Stimulated activated naive CD8-positive, alpha-beta T cell treated with anti-CD3 and anti-CD28 coated beads, Interleukin-15, Interleukin-2, amounts not matched to agents 100 U/mL and 50 U/mL, for 24 hours (primary cell): ENCODE measurements around the gene MYPN.

Source experiments
- ATAC-seq: fragments of 150-1000 bp; cut with Tn5 transposase; one replicate; pipeline ENCODE4 v1.10.0; 2021
- DNase-seq: peaks from one replicate; pipeline ENCODE4 v3.0.0; 2021

MYPN gene

DNA sequence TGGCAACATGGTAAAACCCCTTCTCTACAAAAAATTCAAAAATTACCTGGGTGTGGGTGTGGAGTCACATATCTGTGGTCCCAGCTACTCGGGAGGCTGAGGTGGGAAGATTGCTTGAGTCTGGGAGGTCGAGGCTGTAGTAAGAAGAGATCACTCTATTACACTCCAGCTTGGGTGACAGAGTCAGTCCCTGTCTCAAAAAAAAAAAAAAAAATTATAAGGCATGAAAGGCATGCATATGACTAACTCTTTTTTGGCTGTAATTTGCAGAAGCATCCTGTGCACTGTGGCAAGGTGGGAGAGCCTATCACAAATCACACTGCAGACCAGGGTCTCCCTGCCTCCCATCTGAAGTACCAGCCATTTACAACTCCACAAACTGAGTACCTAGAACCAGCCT is 14.1 kb upstream of the MYPN start:
- ATAC-seq (no peak), DNase-seq (no peak)

DNA sequence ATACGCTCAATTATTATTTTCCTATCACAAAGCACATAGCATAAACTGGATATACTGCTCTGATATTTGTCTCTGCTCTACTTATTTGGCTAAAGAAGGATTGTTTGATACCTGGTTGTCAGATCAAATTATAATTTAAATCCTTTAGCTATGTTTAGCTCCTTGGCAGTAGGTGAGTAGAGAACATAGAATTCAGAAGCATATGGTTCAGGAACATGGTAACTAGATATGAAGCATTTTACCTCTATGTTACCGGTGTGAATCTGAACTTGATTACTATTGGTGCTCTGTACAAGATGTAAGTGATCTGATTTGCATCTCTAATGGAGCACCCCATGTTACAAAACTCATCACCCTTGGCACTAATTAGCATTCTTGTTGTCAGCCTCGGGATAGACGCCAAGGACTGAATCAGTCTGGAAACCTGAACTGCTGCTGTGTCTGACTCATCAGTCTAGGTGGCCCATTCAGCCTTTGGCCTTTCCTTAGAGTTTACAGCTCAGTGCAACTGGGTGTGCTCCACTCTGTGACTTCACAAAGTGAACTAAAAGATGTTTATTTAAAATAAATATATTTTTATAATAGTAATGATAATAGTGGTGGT is 12.3 kb upstream of the MYPN start:
- ATAC-seq (no peak), DNase-seq (no peak)

DNA sequence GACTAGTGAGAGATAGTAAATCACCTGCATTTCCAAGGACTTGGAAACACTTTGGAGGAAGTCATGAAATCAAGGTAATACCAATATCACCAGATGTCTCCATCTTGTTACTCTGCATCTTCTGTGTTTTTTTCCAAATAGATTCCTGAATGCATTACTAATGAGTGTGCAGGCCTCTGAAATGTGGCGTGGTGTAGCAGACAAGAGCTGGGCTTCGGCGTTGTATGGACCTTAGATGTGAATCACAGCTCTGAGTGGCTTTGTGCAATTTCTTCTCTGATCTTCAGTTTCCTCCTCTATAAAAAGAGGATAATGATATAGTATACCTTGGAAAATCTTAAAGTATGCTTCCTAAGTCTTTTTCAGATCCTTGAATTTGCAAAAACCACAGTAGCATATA is 9.6 kb upstream of the MYPN start:
- DNase-seq (no peak), ATAC-seq (no peak)

DNA sequence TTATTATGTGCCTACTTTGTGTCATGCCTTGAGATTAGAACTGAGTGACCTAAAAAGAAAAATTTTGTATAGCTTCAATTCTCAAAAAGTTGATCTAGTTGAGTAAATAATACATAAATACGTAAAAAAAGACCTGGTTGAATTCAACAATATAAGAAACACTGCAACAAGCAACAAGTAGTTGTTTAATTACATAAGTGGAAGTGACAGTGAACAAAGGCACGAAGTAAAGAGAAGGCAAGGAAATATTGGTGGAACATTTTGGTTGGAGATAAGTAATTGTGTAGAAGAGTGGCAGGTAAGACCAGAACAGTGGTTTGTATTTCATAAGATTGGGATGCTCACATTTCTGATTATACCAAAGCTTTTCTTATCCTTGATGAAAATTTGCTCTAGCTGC is 8.2 kb upstream of the MYPN start:
- ATAC-seq (no peak), DNase-seq (no peak)

DNA sequence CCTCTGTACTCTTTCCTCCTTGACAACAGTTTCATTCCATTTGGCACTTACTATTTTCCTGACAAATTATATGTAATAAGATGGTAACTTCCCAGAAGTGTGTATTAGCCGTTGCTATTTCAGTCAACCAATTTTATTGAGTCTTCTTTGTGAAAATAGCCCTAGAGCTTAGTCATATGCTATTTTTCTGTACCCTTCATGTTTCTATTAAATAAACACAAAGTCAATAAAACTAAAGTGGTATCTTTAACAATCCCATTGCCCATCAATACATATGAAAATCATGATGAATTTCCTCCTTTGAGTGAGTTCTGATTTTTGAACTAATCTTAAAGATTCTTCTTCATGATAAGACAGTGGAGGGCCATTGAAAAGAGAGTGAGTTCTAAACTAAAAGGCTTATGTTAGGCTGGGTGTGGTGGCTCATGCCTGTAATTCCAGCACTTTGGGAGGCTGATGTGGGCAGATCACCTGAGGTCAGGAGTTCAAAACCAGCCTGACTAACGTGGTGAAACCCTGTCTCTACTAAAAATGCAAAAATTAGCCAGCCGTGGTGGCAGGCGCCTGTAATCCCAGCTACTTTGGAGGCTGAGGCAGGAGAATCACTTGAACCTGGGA is 5.9 kb upstream of the MYPN start:
- ATAC-seq = no peak
- DNase-seq = no peak

DNA sequence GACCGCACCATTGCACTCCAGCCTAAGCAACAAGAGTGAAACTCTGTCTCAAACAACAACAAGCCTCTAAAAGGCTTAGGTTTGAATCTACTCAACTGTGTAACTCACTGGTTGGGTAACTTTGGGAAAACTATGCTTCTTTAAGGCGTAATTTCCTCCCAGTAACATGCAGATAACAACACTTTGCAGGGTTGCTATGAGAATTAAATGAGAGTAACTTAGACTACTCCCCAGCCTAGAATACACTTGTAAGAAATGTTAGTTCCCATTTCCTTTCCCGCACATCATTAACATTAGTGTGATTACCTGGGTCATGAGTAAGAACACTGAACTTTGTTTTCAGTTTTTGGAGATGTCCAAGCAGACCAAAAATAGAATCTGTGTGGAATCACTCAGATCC is 5.4 kb upstream of the MYPN start:
- DNase-seq (no peak), ATAC-seq (no peak)

DNA sequence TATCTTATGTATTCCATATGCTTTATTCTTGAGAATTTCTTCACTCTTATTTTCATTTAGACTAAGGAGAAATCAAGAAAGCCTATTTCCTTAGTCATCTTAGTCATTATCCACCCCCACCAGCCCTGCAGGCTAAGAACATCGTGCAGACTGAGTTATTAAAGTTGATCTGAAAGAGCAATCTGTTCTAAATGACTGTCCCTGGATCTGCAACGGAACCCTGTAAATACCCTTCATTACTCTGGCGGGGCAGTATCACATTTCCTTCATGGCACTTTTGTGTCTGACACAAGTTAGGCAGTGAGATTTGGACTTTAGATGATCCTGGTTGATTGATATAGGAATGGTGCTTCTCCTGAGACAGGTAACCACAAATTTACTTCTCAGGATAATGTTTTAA is 3.5 kb upstream of the MYPN start:
- no peak for DNase-seq
- ATAC-seq = no peak

DNA sequence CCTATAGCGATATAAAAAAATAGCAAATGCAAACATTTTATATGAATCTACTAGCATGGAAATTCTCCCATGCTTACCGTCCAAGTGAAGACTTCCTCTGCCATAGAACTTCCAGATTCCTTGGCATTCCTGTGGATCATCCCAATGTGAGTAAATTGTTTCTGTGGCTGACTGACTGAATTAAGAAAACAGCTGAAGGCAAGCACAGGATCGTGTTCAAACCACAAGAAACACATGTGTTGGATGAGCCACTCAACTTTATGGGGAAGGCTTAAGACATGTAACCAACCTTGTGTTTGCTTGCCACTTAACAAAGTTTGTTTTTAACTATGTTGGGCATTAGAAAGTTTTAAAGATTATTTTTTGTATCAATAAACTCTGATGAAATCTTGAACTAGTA is 2.6 kb upstream of the MYPN start:
- no peak for ATAC-seq
- no peak for DNase-seq

DNA sequence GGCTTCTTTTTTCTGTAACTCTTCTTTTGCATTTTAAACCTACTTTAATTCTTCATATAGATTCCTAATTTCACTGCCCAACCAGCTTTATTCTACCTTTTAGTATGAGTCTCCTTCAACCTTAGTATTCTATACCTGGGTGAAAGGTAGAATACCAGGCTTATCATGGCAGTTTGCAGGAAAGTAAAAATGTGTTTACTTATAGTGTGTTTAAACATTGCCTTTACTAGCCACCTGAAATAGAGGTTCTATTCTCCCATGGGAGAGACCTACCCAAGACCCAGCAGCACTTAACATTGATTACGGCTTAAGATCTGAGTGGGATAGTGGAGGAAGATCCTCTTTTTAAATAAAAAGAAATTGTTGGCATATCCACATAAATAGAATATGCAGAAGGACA is 1.6 kb upstream of the MYPN start:
- ATAC-seq (no peak), DNase-seq (no peak)

DNA sequence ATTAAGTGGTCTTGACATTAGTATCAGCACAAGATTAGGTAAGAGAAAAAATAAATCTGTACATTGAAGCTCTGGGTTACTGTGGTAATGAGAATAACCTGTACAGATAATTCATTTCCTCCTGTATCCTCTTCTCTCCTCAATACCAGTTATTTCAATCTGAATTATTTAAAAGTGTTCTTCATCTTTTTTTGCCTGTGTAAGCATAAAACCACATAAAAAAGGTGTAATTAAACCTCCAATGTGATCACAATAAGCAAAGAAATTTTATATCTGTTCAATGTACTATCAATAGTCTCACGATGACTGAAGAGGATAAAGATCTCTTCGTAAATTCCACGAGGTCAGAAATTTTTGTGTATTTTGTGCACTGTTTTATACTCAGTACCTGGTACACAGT is 1.2 kb upstream of the MYPN start:
- no peak for ATAC-seq
- no peak for DNase-seq

DNA sequence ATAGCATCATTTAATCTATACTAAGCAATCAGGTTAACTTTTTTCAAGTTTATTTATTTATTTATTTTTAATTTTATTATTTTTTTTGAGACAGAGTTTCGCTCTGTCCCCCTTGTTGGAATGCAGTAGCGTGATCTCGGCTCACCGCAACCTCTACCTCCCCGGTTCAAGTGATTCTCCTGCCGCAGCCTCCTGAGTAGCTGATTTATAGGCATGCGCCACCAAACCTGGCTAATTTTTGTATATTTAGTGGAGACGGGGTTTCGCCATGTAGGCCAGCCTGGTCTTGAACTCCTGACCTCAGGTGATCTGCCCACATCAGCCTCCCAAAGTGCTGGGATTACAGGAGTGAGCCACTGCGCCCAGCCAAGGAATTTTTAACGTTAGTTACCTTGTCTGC is 635 bp upstream of the MYPN start:
- ATAC-seq (no peak), DNase-seq (no peak)

DNA sequence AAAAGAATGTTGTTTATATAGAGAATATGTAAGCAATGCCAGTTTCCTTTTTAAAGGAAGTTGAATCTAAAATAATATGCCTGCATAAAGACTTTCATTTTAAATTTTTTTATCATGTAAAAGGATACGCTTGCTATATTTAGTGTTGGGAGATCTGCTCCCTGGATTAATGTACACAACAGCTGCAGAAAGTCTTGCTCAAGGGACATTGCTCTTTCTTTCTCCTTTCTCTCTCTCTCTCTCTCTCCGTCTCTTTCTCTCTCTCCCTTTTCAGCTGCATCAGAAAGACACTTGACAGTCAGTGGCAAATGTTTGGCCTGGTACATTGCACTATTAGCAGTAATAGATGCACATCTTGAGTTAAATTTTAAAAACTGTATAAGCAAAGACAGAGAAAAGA is 739 bp downstream of the MYPN start:
- ATAC-seq (no peak), DNase-seq (no peak)

DNA sequence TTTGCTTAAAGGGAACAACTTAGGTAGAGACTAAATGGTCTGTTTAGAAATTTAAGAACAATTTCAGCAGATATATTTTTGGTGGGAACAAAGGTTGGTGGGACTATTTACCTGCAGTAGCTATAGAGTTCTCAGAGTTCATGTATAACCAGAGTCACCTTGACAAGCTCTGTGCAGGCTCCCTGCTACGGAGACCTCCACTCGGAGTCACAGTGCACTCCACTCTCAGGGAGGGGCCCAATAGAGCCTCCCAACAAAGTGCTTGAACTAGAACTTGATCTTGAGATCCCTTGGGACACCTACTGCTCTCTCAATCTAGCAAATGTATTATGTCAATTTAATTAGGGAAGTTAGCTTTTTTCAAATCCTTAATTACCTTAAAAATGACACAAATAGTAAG is 2.3 kb downstream of the MYPN start:
- no peak for ATAC-seq
- DNase-seq = no peak

DNA sequence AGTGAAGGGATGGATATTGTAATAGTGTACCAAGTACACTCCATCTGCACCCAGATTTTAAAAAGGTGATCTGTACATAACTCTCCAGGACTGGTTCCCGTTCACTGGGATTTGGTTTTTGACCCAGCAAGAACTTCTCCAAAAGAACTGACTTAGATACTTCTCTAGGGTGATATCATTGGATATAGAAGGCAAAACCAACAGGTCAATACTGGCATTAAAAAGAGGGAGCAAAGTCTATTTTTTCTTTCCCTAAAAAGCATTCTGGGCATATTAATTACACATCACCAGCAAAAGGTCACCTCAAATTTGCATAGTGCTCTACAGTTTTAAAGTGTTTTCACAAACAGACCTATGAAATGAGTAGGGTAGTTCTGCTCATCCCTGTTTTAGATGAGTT is 3.5 kb downstream of the MYPN start:
- ATAC-seq (no peak), DNase-seq (no peak)

DNA sequence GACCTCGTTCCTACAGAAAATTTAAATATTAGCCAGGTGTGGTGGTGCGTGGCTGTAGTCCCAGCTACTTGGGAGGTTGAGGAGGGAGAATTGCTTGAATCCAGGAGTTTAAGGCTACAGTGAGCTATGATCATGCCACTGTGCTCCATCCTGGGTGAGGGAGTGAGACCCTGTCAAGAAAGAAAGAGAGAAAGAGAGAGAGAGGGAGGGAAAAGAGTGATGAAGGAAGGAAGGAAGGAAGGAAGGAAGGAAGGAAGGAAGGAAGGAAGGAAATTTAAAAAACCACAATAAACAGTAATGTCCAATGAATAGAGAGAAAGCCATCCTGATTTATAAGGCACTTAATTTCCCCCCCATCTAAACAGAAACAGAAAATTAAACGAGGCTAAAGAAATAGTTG is 9.4 kb downstream of the MYPN start:
- DNase-seq (no peak), ATAC-seq (no peak)

DNA sequence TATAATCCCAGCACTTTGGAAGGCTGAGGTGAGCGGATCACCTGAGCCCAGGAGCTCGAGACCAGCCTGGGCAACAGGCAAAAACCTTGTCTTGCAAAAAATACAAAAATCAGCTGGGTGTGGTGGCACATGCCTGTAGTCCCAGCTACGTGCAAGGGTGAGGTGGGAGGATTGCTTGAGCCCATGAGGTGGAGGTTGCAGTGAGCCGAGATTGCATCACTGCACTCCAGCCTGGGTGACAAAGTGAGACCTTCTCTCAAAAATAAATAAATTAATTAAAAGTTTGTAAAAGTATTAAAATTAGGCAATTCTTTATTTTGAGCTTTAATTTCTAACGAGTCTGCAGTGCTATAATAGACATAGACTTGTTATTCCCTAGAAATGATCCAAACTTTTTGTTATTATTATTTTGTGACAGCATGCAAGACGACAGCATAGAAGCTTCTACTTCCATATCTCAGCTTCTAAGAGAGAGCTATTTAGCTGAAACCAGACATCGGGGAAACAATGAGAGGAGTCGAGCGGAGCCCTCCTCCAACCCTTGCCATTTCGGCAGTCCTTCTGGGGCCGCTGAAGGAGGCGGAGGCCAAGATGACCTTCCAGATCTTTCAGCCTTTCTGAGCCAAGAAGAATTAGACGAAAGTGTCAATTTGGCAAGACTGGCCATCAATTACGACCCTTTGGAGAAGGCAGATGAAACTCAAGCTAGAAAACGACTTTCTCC is 11.9 kb downstream of the MYPN start:
- DNase-seq (no peak), ATAC-seq (no peak)

DNA sequence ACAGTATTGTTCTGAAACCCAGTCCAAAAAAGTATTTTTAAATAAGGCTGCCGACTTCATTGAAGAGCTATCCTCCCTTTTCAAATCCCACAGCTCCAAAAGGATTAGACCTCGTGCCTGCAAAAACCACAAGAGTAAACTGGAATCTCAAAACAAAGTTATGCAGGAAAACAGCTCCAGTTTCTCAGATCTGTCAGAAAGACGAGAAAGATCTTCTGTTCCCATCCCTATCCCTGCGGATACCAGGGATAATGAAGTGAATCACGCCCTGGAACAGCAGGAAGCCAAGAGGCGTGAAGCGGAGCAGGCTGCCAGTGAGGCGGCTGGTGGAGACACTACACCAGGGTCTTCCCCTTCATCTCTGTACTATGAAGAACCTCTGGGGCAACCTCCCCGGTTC is 12.6 kb downstream of the MYPN start:
- ATAC-seq (no peak), DNase-seq (no peak)

DNA sequence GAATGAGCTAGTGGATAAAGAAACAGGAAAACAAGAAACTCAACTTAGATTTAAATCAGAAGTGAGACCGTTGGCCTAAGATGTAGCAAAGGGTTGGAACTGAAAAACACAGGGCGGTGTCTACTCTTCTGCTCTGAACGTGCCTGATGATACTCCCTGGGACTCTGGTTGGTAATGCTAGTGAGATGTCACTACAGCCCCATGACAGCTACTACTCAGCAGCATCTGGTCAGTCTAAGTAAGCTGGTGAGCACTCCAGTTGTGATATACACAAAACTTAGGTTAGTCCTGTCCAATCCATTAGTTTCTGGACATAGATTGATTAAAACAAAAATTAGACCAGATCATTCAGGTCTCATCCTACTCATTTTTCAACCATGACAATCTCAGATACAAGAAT is 15.4 kb downstream of the MYPN start:
- ATAC-seq = no peak
- no peak for DNase-seq

DNA sequence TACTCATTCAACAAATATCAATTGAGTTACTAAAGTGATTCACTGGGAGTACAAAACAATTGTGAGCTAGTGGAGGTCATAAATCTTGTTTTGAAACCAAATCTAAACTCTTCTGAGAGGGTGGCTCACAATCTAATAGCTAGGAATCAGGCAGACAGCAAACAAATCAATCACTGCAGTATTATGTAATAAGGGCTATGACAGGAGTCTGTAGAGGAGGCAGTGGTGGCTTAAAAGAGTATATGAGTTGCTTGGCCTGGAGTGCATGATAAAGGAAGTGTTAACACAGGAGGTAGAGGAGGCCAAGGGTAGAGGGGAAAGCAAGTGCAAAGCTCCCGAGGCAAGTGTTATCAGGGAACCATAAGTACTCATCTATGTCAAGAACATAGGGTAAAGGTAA is 16.5 kb downstream of the MYPN start:
- no peak for ATAC-seq

DNA sequence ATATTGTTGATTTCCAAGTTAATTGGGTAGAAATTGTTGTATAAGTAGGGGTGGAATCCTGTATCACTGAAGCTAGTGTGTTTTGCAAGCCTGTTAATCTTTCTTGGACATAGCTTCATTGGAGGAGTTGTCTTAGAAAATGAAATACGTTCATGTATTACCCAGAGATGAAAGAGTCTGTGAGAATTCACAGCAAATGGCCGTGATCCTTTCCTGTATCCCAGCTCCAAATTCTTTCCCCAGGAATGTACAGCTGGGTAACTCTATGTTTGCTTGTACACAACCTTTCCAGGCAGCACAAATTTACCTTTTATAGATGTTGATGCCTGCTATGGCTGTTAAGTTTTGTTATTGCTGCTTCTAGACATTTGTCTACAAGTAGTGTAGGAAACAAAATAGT is 18.7 kb downstream of the MYPN start:
- DNase-seq (no peak), ATAC-seq (no peak)

More for the DNA sequence above, 16.5 kb downstream of the MYPN start:
- DNase-seq = no peak

DNA sequence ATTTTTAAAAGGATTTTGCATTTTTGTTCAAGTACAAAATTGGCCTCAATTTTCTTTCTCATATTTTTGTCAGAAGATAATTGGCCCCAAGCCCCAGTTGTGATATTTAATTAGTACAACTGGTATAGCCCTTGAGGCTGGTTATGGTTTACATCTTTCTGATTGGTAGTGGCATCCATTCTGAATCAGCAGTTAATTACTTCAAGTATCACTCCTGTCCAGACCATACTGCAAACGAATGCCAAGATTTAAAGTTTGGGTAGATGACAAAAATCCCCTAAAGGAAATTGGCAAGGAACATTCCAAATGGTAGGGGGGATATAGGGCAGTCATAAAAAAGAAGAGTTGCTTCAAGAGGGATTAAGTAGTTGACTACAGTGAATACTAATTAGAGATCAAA is 23.1 kb downstream of the MYPN start:
- ATAC-seq (no peak), DNase-seq (no peak)

DNA sequence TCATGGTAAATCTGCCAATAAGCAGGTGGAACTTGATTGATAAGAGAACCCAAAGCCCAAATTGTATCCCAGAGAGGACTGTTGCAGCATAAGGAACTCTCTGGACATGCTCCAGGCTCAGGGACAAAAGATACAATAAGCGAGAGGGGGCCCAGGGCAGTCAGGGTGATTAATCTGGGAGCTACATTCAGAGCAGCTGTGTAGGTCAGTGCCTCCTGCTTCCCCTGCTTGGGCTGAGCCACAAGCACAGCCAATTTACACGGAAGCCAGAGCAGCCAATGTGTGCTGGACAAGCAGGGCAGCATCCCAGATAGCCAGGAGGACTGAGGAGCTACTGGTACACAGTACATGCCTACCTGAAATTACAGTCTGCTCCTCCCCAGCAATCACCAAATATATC is 24.2 kb downstream of the MYPN start:
- ATAC-seq = no peak

DNA sequence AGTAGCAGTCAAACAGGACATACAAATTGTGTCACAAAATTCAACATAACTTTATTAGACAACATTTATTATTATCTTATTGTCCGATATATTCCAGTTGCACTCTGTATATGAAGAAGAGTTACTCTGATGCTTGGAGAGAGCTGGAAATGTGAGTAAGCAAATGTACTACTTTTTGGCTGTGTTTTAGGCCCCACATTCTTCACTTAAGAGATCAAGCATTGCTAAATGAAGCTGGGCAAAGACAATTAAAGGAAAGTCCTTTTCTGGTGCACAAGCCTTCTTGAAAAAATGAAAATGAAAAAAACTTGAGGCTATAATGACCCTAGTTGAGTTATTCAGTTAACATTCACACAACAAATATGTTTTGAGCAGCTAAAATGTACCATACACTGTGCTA is 26.1 kb downstream of the MYPN start:
- DNase-seq (no peak), ATAC-seq (no peak)

More for the DNA sequence above, 24.2 kb downstream of the MYPN start:
- DNase-seq = no peak
